ENCODE data around the gene RBM33. TPM values are rescaled to one million over a fixed set of nuclear protein-coding genes. Genes with fewer than 3 reads are reported as not detected.

RBM33 gene
- total and polyA plus RNA-seq, 10 of the 15 experiments (the other 5 are each of a cell fraction or from before 2014, with no cell fraction given), result 4.7 to 67.2 (median 24.3) TPM

DNA sequence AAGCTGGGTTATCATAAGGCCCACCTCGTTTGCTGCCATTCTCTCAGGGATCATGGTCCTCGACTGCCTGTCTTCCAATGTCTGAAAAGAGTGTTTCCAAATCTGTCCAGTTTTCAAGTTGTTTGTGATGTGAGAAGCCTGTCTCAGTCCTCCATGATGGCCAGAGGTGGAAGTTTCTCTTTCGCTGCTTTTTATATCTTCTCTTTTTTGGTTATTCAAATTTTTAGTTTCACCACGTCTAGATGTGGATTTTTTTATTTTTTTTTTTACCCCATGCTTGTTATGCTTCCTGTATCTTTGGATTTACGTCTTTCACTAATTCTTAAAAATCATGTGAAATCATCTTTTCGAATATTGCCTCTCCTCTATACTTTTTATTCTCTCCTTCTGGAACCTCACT, 6.1 kb upstream of the RBM33 start:
- Histone ChIP-seq H3K4me3 (no peak overlapping the region), H3K79me2 (ENCODE audit: control insufficient read depth, insufficient read depth, low read length) (peaks cover 1% of the 10 kb centered on the region), H3K27me3 (replicated peaks in 1 of 2; ENCODE audit: control insufficient read depth in 2 of 2, insufficient read depth in 2 of 2, low read length in 1 of 2) (no peaks in the 10 kb centered on the region), H4K20me1 (ENCODE audit: control insufficient read depth, insufficient read depth) (no peaks in the 10 kb centered on the region), H3K4me2 (ENCODE audit: control insufficient read depth, insufficient read depth) (peak overlapping the region; percentile 22; the same call in 1 of the 2 replicates), H3K4me1 (ENCODE audit: control insufficient read depth, insufficient read depth, low read length) (peaks cover 4% of the 10 kb centered on the region), H3K36me3 (ENCODE audit: control insufficient read depth in 2 of 2, insufficient read depth in 2 of 2, low read length in 1 of 2) (peaks cover 0 to 13% of the 10 kb centered on the region in 2 experiments; a peak in 2 of 4 replicates), H2AFZ (ENCODE audit: control insufficient read depth, low read depth, low read length) (no peak overlapping the region), H3K9me3 (replicated peaks; ENCODE audit: control insufficient read depth, insufficient read depth, low read length) (peaks cover 17% of the 10 kb centered on the region), H3K27ac (ENCODE audit: control insufficient read depth, insufficient read depth) (peak overlapping the region; percentile 26), H3K9ac (ENCODE audit: control insufficient read depth, insufficient read depth, low read length) (no peak overlapping the region)
- BruUV-seq (replicated peaks), result no TSS peak
- RAD21 ChIA-PET (ENCODE audit: unreplicated experiment), result no interaction called here
- ATAC-seq, result peak; percentile 46
- DNase-seq (ENCODE audit: low read depth, low spot score), result no peak
- CTCF ChIA-PET, result no interaction called here
- in situ Hi-C loops (cut with MboI), result no loop called here
- WGBS (ENCODE audit: insufficient coverage, insufficient replicate concordance, low lambda C conversion rate, missing lambda C conversion rate), result 27% methylated on average over 6 of the region's 6 CpGs
- POLR2A ChIA-PET, result no interaction called here
- peak; percentile 13 for FAIRE-seq
- SMC1A ChIA-PET (ENCODE audit: uncharacterized antibody, unreplicated experiment), result interaction anchor here (0.9 kb wide), 1 partner anchor 85 kb away, joined by 3 read pairs; no protein-coding TSS in a partner anchor
- intact Hi-C loops (cut with micrococcal nuclease; ENCODE audit: unreplicated experiment), result no loop called here
- TF ChIP-seq NFIC (IDR thresholded peaks at IDR 0.05; ENCODE audit: low read depth, low read length) (0 out of 2 replicates have a peak, but pooled peaks have one; percentile 14), POLR2AphosphoS5 (IDR thresholded peaks at IDR 0.05; ENCODE audit: low read length) (no peak), YY1 (IDR thresholded peaks at IDR 0.05; ENCODE audit: low read depth, low read length) (0 out of 2 replicates have a peak, but pooled peaks have one; percentile 31), MEF2A (IDR thresholded peaks at IDR 0.05; ENCODE audit: insufficient read depth, low read depth, low read length) (0 out of 2 replicates have a peak, but pooled peaks have one; percentile 10), KAT2A (conservative IDR thresholded peaks at IDR 0.05; ENCODE audit: control insufficient read depth, low read depth, low read length) (no peak)
- TF ChIP-seq, protein P1, sequence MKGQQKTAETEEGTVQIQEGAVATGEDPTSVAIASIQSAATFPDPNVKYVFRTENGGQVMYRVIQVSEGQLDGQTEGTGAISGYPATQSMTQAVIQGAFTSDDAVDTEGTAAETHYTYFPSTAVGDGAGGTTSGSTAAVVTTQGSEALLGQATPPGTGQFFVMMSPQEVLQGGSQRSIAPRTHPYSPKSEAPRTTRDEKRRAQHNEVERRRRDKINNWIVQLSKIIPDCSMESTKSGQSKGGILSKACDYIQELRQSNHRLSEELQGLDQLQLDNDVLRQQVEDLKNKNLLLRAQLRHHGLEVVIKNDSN (IDR thresholded peaks at IDR 0.05; ENCODE audit: borderline replicate concordance, extremely low read length, insufficient read depth, low read depth, low read length), result no peak
